AG08396 (cell line): ENCODE data around the gene FSD1.
A peak's percentile ranks its signal among the peaks of the same experiment; 100 is the strongest.
"Not testable (repeated sequence)": the region's sequence is repeated elsewhere in the genome, so short reads cannot be mapped to it uniquely, and the experiment has no call there.

Experiments used
- DNase-seq: peaks from one replicate; pipeline ENCODE4 v3.0.0; 2012; ENCODE audit warnings: low spot score, mixed read lengths

FSD1 gene

DNA sequence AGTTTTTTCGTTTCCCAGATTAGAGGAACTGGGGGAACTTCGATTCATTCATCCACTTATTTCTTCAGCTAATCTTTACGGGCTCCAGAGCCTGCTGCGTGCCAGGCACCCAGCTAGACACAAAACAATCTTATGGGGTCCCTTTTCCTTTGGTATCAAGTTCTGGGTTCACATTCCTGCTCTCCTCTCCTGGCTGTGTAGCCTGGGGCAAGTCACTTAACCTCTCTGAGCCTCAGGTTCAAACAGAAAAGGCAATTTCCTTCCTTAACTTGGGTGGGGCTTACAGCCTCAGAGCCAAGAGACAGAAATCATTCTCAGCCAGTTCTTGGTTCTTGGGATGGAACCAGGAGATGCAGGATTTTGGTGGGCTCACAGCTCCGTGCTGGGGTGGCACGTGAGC lies 19.4 kb upstream of the FSD1 start:
- no peak for DNase-seq

DNA sequence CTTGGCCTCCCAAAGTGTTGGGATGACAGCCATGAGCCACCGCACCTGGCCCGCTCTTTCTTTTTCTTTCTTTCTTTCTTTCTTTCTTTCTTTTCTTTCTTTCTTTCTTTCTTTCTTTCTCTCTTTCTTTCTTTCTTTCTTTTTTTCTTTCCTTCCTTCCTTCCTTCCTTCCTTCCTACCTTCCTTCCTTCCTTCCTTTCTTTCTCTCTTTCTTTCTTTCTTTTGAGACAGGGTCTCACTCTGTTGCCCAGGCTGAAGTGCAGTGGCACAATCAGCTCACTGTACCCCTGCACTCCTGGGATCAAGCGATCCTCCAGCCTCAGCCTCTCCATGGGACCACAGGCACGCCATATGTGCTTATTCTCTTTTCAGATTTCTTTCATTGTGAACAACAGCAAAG lies 18.3 kb upstream of the FSD1 start:
- DNase-seq, result not testable (repeated sequence)

DNA sequence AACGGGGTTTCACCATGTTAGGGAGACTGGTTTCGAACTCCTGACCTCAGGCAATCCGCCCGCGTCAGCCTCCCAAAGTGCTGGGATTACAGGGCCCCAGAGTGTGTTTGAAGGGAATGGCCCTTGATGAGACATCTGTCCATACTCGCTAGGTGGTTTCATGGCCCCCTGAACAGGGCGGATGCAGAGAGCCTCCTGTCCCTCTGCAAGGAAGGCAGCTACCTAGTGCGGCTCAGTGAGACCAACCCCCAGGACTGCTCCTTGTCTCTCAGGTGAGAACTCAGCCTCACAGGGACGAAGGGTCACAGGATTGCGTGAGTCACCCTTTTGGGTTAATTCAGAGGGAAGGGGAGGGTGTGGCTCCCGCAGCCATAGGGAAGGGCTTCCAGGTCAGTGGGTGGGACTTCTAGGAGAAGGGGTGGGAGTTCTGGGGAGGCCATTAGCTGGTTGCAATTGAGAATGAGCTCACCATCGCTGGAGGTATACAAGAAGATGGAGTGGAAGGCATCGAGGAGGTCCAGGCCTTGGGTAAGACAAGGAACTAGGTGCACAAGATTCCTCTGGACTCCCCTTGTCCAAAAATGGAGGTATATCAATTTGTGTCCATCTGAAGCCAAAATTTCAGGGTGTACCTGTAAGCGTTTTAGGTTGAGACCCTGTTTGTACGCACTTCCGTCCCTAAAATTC lies 16.2 kb upstream of the FSD1 start:
- DNase-seq, result no peak

DNA sequence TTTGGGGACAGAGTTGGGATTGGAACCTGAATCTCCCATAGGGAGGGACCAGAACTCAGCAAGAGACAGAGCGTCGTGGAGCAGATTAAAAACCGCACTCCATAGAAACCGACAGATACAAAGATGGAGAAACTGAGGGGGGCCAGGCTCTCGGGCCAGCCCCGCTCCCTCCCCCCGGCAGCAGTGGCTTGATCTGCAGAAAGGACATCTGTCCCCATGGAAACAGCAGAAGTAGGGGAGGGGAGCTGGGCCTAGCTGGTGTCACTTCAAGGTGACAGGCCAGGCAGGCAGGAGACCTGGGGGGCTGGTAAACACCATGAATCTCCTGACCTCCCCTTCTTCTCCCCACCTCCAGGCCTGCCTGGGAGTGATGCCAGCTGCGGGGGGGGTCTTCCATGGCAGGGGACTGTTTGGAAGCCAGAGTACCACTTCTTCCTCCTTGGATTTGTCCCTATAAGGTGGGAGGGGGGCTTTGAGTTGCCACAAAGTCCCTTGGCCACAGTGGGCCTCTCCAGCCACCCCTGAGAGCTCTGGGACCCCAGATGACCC lies 13.1 kb upstream of the FSD1 start:
- DNase-seq, result no peak

DNA sequence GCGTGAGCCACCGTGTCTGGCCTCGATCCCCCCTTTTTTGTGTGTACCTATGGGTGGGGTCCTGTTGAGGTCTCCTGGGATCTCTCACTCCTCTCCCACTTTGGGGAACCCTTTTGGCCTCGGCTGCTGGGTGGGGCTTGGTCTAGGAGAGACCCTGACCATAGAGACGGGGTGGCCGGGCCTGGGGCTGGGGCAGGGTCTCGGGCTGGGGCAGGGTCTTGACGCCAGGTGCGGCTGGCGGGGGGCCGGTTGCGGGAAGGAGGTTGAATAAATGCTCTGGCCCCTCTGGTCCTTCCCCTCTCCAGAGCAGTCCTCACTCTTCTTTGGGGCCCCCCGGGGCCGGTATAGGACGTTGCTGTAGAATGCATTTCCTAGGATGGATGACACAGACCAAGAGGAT lies 11.9 kb upstream of the FSD1 start:
- no peak for DNase-seq

DNA sequence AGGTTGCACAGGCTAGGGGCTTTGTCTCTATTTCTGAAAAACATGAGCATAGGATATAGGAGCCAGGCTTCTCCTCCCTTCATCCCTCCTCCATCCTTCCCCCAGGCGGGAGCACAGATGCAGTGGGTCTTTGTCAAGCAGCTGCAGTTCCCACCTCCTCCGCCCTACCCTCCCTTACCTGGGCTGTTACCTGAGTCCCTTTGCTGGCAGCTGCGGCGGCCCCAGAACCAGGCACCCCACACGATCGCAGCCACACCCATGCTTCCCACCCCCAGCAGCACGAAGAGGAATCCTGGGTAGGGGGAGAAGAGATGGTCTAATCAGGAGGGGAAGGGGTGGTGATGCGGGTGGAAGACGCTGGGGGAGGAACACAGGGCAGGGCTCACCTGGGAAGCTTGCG lies 10.0 kb upstream of the FSD1 start:
- no peak for DNase-seq

DNA sequence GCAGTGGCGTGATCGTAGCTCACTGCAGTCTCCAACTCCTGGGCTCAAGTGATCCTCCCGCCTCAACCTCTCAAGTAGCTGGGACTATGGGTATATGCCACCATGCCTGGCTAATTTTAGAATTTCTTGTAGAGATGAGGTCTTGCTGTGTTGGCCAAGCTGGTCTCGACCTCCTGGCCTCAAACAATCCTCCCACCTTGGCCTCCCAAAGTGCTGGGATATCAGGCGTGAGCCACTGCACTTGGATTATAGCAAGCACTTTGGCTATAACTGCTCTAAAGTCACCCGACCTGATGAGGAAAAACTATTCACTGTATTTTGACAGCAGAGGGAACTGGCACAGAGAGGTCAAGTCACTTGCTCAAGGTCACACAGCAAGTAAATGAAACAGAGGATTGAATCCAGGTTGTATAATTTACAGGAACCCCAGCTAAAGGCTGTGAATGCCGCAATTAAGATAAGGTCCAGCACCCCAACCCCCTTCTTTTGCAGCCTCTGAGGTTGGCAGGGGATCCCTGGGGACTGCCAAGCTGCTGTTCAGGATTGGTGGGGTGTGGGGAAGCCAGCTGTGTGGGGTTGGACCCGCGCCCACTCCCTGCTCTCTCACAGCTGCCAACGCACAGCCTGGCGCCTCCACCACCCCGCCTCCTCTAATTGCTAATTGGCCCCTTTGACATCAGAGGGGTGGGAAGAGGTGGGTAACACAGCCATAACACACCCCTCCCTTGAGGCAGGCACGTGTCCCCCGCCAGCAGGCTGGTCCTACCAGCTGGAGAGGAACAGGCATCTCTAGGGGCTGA lies 8.2 kb upstream of the FSD1 start:
- no peak for DNase-seq

DNA sequence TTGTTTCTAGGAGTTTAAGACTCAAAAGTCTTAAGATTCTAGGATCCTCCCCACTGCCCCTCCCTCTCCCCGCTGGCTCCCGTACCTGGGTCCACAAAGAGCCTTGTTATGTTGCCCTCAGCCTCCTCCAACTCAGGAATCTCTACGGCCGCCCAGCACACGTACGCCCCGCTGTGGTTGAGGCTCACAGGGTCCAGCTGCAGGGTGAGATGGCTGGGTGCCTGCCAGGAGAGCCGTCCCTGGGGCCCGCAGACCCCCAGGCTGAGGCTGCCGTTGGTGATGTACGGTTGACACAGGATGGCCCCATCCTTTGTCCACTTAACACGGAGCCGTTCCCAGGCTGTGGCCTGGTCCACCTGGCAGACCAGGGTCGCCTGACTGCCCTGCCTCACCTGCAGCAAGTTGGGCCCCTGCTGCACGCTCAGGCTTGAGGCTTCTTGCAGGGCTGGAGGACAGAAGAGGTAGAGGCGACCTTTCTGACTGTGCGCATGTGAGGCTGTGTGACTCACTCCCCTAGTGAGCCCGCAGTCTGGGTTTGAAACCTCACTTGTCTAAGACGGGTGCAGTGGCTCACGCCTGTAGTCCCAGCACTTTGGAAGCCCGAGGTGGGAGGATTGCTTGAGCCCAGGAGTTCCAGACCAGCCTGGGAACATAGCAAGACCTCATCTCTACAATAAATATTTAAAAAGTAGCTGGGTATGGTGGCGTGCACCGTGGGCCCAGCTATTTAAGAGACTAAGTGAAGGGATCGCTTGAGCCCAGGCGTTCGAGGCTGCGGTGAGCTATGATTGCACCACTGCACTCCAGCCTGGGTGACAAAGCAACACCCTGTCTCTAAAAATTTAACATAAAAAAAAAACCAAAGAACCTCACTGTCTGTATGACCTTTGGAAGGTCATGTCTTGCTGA lies 6.2 kb upstream of the FSD1 start:
- DNase-seq, result no peak

DNA sequence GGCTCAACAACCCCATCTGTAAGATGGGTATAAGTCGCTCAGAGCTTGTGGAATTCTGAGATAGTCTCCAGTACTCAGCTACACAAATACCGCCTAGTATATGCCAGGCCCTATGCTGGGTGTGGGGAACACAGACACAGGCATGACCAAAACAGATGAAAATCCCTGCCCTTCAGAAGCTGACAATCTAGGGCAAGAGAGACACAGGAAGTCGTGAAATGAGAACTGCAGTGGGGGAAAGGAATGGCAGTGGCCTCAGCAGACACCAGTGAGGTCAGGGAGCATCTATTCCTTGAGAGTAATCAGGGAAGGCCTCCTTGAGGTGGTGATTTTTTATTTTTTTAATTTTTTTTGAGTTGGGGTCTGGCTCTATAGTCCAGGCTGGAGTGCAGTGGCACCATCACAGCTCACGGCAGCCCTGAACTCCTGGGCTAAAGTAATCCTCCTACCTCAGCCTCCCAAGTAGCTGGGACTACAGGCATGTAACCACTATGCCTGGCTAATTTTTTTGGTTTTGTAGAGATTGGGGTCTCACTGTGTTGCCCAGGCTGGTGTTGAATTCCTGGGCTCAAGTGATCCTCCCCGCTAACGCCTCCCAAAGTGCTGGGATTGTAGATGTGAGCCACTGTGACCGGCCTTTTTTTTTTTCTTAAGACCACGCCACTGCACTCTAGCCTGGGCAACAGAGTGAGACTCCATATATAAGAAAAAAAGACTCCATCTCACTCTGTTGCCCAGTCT lies 5.4 kb upstream of the FSD1 start:
- DNase-seq, result no peak

DNA sequence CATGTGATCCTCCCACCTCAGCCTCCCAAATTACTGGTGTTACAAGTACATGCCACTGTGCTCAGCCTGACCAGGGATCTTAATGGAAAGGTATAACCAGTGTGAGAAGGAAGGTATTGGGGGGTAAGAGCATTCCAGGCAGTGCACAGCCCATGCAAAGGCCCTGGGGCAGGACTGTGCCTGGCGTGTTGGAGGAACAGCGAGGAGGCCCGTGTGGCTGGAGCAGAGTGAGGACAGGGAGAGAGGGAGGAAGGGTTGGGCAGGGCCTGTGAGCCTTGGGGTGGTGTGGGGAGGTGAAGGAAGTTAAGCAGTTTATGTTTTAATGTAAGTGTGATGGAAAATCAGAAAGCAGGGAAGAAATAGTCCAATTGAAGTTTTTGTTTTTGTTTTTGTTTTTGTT lies 3.8 kb upstream of the FSD1 start:
- DNase-seq, result no peak

DNA sequence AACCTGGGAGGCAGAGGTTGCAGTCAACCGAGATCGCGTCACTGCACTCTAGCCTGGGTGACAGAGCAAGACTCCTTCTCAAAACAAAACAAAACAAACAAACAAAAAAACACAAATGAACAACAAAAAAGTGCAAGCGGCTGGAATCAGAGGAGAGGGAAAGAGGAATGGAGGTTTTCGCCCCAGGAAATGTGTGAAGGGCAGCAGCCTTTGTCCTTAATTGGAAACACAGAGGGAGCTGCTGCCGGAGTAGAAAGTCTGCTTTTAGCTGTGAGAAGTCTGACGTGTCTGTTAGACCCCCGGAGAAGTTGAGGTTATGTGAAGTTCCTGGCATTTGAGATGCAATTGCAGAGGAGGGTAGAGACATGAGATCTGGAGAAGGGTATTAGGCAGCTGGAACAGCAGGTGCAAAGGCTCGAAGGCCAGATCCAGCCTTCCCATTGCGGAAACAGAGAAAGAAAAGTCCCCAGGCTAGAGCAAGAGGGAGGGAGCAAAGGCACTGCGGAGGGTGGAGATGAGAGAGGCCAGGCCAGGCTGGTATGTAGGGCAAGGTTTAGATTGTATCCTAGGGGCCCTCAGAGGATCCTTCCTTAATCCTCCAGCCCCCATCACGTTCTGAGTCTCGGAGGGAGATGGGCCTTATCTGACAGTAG lies 2.7 kb upstream of the FSD1 start:
- DNase-seq, result no peak

DNA sequence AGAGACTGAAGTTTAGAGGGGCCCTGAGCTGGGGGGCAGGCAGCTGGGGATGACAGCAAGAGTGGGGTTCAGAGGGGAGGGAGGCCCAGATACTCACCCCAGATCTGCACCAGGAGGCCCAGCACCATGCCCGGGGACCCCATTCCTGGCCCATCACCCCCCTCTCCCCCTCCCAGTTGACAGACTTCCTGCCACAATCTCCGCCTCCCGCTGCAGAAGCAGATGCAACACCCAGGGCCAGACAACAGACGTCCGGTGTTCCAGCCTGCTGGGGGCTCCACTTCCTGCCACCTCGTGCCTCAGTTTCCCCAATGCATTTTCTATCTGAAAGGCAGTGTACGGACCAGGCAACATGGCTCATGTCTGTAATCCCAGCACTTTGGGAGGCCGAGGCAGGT lies 2.2 kb upstream of the FSD1 start, which contains the start of gene TMIGD2:
Gene TMIGD2, minus strand, starts transcription at position 147 of the 398 bp plus-strand sequence. Its CDS starts 4 bp downstream, at position 143.
- no peak for DNase-seq

DNA sequence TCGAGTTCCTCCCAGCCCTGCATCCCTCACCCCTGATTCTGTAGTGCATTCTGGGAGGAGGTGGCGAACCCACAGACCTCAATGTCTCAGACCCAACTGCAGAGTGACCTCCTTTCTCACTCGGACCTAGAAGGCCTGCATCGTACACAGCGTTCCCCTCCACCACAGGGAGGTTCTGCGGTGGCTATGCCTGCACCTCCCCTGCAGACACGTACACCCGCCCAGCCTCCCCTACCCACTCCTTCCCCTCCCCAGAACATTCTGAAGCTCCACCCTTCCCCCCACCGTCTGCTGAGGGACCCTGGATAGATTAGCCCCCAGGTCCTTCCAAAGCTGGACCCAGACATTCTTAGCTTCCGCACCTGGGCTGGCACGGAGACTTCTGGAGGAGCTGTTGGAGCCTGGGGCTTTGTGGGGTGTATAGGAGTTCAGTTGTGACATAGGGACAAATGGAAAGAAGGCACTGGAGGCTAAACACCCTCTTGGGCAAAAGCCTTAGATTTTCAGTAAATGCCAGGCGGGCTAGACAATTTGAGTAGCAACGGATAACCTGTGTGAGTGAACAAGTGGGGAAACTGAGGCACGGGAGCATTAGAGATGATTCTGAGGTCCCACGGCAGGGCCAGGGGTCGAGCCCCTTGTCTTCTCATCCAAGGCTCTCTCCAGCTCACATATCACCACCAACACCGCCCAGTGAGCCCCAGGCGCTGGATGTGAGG lies 420 bp upstream of the FSD1 start:
- DNase-seq, result no peak

DNA sequence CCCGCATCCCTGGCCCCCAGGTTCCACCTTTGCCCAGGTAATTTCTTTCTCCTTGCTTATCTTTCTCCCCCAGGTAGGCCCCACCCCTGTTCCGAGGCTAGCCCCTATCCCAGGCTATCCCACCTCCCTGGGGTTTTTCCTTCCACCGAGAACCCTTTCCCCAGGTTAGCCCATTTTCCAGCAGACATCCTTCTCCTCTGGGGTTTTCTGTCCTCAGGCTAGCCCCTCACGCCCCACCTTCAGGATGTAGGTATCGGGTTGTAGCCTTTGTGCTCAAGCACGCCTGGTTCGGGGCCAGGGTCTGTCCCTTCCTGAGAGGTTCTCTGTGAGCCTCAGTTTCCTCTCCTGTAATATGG lies 837 bp downstream of the FSD1 start:
- no peak for DNase-seq

DNA sequence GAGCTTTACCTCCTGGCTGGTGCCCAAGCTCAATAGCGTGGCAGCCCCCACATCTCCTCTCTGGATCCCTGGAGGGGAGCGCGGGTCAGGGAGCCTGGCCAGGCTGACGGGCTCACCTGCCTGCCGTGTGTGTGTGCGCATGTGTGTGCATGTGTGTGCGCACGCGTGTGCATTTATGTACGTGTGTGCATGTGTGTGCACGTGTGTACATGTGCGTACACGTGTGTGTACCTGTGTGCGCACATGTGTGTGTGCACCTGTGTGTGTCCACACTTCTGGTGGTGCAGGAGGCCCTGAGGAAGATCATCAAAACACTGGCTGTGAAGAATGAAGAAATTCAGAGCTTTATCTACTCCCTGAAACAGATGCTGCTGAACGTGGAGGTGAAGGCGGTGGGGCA lies 1.3 kb downstream of the FSD1 start:
- no peak for DNase-seq

DNA sequence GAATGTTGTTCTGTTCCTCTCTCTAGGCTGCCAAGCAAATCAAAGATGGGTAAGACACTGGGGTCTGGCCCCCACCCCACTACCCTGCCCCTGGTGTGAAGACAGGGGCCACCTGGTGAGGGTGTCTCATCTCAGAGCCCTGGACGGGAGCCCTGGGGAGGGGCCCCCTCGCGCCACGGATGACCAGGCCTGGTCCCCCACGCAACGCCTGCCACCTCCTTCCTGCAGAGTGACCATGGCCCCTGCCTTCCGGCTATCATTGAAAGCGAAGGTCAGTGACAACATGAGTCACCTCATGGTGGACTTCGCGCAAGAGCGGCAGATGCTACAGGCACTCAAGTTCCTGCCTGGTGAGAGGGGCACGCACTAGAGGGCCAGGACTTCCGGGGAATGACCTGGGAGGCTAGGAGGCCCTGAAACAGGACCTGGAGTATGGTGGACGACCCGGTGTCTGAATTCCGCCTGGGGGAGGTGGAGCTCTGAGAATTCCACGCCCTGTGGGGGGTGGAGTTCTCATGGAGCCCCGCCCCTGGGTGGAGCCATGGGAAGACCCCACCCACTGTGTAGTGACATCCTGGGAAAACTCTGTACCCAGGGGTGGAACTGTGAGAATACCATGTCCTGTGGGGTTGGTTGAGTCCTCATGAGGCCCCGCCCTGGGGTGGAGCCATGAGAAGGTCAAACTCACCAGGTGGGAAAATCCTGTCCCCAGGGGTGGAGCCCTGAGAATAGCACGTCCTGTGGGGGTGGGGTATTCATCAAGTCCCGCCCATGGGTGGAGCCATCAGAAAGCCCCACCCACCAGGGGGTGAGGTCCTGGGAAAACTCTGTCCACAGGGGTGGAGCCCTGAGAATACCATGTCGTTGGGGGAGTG lies 6.1 kb downstream of the FSD1 start:
- DNase-seq, result no peak

DNA sequence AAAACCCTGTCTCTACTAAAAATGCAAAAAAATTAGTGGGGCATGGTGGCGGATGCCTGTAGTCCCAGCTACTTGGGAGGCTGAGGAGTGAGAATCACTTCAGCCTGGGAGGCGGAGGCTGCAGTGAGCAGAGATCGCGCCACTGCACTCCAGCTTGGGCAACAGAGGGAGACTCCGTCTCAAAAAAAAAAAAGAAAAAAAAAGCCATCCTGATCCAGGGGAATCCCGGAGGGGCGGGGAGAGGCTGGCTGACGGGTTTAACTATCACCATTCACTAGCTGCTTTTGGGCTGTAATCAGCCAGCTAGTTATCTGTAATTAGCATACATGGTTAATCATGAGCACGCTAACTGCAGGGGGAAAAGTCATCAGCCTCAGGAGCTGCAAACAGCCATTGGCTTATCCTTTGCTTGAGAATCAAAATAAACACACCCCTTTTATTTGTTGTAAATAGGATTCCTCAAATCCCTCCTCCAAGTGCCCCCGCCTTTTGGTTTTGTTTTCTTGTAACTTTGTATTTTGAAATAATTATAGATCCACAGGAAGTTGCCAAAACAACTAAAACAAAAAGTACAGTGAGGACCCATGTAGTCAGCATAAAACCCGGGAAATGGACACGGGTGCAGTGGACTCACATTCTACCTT lies 9.6 kb downstream of the FSD1 start:
- DNase-seq, result no peak

DNA sequence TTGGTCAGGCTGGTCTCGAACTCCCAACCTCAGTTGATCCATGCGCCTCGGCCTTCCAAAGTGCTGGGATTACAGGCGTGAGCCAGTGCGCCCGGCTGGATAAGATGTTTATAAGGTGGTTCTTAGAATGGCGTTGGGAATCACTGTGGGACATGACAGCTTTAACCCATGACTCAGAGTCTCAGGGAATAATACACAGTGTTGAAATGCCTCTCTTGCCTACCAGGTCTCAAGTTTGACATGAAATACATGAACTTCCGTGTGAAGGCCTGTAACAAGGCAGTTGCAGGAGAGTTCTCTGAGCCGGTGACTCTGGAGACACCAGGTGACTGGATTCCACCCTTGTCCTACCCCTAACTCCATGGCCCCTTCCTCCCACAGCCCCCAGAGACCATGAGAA lies 12.6 kb downstream of the FSD1 start:
- DNase-seq, result peak; percentile 10

DNA sequence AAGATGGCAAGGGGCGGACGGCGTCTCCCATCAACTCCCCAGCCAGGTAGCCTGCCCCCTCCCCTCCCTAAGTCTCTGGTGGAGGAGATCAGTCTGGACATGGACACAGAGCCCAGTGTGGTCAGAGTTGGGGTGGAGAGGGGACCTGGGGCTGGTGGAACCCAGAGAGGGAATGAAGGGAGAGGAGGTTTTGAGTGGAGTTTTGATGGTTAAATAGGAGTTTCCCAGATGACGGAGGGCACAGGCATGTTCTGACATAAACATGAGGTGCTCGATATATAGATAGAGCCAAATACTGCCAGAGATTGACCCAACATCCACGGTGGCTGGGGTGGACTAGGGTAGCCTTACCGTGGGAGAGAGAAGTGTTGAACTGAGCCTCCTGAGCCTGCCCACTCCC lies 14.1 kb downstream of the FSD1 start:
- peak; percentile 2 for DNase-seq
